ENCODE data around the gene SLC4A1.

The SLC4A1 gene

DNA sequence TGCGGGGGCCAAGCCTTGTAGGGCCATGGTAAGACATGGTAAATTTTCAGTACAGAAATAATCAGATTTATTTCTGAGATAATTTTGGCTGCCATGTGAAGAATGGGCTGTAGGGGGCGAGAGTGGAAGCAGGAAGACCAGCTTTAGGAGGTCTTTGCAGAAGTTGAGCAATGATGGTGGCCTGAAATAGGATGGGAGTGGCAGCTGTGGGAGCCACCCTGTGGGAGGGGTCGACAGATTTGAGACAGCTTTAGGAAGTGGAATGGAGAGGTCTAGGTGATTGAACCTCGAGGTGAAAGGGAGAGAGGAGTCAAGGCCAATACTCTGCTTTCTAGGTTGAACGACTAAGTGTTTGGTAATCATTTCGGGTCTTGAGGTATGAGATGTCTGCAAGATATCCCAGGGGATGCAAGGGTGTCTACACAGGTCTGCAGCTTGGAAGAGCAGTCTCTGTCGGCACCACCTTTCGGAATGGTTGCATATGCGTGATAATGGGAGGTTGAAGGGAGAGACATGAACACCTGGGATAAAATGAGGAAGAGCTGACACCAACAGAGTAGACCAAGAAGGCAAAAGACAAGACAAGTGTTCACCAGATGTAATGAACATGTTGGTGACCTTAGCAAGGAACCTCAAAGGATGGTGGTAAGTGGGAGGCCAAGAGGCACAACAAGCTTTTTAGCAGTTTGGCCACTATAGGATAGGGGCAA, 64.0 kb downstream of the SLC4A1 start:
- DNase-seq: no peak

DNA sequence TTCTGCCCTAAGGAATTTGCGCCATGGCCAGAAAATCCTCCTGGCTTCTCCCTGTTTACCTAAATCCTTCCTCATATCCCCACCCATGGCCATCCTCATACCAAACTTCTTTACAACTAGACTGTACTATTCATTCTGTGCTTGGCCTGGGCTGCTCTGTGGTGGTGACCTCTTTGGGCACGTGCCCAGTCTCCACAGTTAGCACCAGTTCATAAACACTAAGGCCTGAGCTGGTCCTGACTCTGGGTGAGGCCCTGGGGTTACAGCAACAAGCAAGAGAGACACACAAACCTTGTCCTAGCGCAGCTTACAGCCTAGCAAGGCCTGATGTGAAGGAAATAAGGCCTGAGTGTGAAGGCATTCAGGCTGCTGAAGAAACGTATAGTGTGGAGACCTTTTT, 65.2 kb downstream of the SLC4A1 start:
- no peak for DNase-seq

DNA sequence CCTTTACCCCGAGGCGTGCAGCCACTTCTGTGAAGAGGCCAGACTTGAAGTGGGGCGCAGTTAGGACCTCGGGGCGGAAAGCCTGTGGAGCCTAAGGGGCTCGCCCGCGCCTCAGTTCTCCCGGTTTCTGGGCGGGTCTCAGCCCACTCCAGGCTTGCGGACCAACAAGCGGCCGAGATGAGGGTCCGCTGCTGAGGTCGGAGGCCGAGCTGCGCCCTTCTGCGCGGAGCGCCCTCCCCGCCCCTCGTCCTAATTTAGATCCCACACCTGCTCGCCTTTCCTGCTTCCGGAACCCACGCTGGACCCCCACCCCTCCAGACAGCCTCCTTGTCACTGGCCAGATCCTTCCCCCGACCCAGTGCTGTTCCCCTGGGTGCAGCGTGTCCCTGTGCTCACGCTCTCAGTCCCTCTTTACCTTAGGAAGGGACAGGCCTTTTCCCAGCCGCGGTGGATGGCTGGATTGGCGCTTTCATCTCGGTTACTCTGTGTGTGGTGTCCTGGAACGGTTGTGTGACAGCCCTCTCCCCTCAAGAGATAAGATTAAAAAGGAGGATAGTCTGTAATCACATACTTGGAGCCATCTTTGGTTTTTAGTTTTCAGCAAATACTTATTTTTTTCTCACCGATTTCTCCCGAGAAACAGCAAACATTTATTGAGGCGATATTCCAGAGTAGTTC, 67.3 kb downstream of the SLC4A1 start:
- DNase-seq: no peak

DNA sequence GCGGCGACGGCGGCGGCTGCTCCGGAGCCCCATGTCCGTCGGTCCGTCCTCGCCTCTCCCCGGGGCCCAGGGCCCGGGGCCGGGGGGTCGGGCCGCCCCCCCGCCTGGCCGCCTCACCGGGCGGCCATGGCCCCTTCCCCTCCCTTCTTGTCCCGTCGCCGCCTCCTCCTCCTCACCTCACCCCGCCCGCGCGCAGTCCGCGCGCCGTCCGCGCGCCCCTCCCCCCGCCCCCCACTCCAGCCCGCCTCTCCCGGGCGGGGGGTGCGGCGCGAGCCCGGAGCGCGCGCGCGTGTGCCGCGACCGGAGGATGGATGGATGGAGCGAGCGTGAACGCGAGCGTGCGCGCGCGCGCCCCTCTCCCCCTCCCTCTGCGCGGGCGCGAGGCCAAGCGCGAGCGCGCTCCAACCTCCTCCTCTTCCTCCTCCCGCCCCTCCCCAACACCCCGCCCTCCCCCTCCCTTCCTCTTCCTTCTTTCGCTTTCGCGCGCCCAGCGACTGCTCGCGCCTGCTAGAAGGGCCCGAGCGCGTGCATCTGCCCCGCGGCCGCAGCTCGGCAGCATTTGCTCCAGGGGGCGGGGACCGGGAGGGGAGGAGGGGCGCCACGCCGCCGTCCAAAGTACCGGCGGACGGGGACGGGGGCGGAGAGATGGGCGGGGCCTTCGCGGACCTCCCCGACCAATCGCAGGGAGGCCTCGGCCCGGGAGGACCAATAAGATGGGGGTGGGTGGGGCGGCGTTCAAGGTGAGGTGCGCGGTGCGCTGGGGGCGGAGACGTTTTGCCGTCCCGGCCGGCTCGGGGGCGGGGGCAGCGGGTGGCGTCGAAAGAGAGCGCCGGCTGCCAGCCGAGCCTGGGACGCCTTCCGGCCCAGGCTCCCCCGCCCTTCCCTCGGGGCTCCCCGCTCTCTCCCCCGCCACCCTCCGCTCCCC, 68.1 kb downstream of the SLC4A1 start, which contains the start of gene ATXN7L3:
TSS of gene ATXN7L3 (minus strand) at position 332 of the 925 bp plus-strand sequence. CDS start 1,814 bp downstream, outside the sequence.
- DNase-seq: peak; percentile 98

DNA sequence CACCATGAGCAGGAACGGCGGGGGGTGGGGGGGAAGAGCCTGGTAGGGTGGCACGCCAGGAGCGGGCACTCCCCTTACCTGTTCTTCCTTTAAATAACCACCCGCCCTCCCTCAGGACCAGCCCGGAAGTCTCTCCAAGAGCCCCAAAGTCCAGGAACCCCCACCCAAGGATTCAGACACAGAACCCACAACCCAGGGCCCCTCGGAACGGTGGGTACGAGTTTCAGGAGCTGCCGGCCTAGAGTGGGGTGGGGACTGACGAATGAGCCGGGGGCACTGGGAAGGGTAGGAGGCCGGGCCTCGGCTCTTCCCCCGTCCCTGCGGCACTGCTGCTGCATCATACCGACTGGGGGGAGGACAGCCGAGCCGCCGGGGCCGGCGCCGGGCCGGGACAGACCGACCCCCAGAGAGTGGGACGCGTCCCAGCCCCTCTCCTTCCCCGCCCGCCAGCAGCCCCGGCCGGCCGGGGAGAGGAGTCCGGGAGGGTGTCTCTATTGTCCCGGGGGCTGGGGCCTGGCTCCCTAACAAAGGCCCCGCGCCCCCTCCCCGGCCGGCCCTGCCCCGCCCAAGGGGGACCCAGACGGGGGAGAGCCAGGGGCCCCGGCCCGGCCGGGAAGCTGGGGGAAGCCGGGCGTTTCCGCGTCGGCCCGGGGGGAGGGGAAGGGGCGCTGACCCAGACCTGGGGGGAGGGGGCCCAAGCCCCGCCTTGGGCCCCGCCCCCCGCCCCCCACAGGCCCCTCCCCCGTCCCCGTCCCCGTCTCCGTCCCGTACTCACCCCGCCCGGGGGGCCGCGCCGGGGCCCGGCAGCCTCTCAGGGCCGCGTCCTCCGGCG, 69.0 kb downstream of the SLC4A1 start:
- DNase-seq: peak; percentile 49

All from activated gamma-delta T cell (primary cell).